ENCODE data around the gene TRPM5.

TRPM5 gene

GRCh38 chr11:2421996-2422395 is 22.3 kb downstream of the TRPM5 start:
- ATAC-seq (replicated peaks) (no peak), DNase-seq (no peak)
- no peaks in the 10 kb centered on the region for H3K9me3 Mint-ChIP-seq
- H3K4me1 Mint-ChIP-seq (ENCODE audit: low read depth in 2 of 2) = peaks cover 0 to 3% of the 10 kb centered on the region in 2 donors
- H3K4me3 Mint-ChIP-seq = no peak overlapping the region
- no peak overlapping the region for H3K27ac Mint-ChIP-seq
- no peaks in the 10 kb centered on the region for H3K27me3 Mint-ChIP-seq
- no peaks in the 10 kb centered on the region for H3K36me3 Mint-ChIP-seq (ENCODE audit: insufficient read depth)

DNA sequence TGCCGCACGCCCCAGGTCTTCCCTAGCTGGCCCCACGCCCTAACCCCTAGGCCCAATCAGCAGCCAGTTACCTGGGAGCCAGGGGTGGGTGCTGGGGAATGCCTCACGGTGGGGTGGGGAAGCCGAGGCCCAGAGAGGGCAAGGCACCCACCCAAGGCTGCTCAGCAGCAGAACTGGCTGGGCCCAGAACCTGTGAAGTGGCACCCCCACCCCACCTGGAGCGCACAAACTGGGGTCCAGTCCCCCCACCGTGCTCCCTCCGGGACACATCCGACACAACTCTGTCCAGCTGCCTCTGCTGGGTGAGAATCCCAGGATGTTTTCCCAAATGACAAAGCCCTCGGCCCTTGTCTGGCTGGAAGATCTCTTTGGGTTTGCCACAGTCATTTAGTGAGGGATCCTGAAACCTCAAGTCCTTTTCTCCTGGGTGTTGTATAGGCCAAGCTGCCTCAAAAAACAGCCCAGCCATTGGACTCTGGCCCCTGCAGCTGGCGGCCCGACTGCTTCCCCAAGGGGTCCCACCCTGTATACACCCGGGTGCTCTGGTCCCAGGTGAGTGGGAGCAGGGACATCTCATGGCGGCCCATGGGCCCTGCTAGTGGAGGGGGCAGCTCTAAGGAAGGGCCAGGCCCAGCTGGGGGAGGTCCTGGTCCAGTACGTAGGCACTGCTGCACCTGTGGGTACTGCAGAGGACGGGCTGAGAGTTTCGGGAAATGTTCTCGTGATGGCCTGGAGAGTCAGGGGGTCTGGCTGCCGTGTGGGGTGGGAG is 22.9 kb downstream of the TRPM5 start:
- Mint-ChIP-seq H3K36me3 (ENCODE audit: insufficient read depth) (no peaks in the 10 kb centered on the region), H3K9me3 (no peaks in the 10 kb centered on the region), H3K4me1 (ENCODE audit: low read depth in 2 of 2) (peaks cover 0 to 3% of the 10 kb centered on the region in 2 donors), H3K27me3 (no peaks in the 10 kb centered on the region), H3K27ac (no peak overlapping the region), H3K4me3 (no peak overlapping the region)
- ATAC-seq (replicated peaks) = no peak
- no peak for DNase-seq

DNA sequence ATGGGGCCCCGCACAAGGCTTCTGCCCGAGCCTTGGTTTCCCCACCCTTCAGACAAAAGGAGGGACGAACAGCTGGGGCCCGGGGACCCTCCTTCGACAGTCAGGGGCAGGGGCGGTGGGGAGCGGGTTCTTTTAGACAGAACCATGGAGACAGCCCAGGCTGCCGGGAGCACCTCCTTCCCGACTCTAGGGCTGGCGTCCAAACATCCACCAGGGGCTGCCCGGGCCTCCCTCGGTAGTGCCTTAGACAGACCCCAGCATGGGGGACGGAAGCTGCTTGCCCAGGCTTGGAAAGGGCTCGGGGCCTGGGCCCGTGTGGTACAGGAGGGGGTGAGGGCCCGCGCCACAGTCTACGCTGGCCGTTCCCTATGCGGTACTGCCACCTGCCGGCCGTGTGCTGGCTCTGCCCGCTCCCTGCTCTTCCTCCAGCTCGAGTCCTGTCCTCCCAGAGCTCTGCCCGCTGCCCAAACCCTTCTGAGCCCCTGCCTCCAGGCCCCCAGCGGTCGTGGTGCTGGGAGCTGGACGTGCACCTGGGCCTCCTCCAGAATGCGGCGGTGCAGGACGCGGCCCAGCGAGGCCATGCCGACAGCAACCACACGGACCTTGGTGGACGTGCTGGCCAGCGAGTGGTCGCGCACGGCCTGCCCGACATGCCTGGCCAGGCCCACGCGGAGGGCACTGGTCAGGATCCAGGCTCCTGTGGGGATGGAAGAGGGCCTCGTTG is 23.6 kb downstream of the TRPM5 start:
- DNase-seq (peak; percentile 70), ATAC-seq (replicated peaks) (peak; percentile 96)
- Mint-ChIP-seq H3K9me3 (no peaks in the 10 kb centered on the region), H3K36me3 (ENCODE audit: insufficient read depth) (no peaks in the 10 kb centered on the region), H3K27ac (no peak overlapping the region), H3K4me3 (no peak overlapping the region), H3K27me3 (no peaks in the 10 kb centered on the region), H3K4me1 (ENCODE audit: low read depth in 2 of 2) (peaks cover 0 to 3% of the 10 kb centered on the region in 2 donors)

- Mint-ChIP-seq H3K4me1 (ENCODE audit: low read depth in 2 of 2) (peaks cover 0 to 3% of the 10 kb centered on the region in 2 donors), H3K27ac (no peak overlapping the region), H3K27me3 (no peaks in the 10 kb centered on the region), H3K9me3 (no peaks in the 10 kb centered on the region), H3K4me3 (no peak overlapping the region), H3K36me3 (ENCODE audit: insufficient read depth) (no peaks in the 10 kb centered on the region)
- ATAC-seq (replicated peaks) (peak; percentile 51), DNase-seq (peak; percentile 56 to 65 (median 65))
These were observed 24.4 kb downstream of the TRPM5 start for GRCh38 chr11:2419638-2420501.

GRCh38 chr11:2418693-2419360 is 25.5 kb downstream of the TRPM5 start:
- Mint-ChIP-seq H3K9me3 (no peaks in the 10 kb centered on the region), H3K27me3 (no peaks in the 10 kb centered on the region), H3K36me3 (ENCODE audit: insufficient read depth) (no peaks in the 10 kb centered on the region), H3K4me1 (ENCODE audit: low read depth in 2 of 2) (peaks cover 0 to 3% of the 10 kb centered on the region in 2 donors), H3K27ac (no peak overlapping the region), H3K4me3 (no peak overlapping the region)
- no peak for DNase-seq
- ATAC-seq (replicated peaks) = no peak

GRCh38 chr11:2417856-2418692 is 26.2 kb downstream of the TRPM5 start:
- DNase-seq = no peak
- Mint-ChIP-seq H3K9me3 (no peaks in the 10 kb centered on the region), H3K27me3 (no peaks in the 10 kb centered on the region), H3K4me3 (no peak overlapping the region), H3K27ac (no peak overlapping the region), H3K4me1 (ENCODE audit: low read depth in 2 of 2) (peaks cover 0 to 3% of the 10 kb centered on the region in 2 donors), H3K36me3 (ENCODE audit: insufficient read depth) (no peaks in the 10 kb centered on the region)
- no peak for ATAC-seq (replicated peaks)

DNA sequence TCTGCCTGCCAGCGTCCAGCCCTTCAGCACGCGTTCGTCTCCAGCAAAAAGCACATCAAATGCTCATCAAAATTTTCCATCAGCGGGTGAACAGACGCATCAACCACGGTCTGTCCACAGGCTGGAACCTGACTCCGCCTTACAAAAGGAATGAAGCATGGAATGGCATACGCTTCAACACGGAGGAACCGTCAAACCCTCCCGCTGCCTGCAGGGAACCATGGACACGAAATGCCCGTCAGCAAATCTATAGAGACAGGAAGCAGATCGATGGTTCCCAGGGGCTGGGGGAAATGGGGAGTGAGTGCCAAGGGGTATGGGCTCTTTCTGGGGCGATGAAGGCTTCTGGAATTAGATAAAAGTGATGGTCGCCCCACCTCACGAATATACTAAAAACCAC is 27.5 kb downstream of the TRPM5 start:
- Mint-ChIP-seq H3K9me3 (no peaks in the 10 kb centered on the region), H3K36me3 (ENCODE audit: insufficient read depth) (no peaks in the 10 kb centered on the region), H3K4me3 (no peak overlapping the region), H3K27me3 (no peaks in the 10 kb centered on the region), H3K4me1 (ENCODE audit: low read depth in 2 of 2) (peaks cover 0 to 5% of the 10 kb centered on the region in 2 donors), H3K27ac (no peak overlapping the region)
- no peak for DNase-seq
- ATAC-seq (replicated peaks) = no peak

DNA sequence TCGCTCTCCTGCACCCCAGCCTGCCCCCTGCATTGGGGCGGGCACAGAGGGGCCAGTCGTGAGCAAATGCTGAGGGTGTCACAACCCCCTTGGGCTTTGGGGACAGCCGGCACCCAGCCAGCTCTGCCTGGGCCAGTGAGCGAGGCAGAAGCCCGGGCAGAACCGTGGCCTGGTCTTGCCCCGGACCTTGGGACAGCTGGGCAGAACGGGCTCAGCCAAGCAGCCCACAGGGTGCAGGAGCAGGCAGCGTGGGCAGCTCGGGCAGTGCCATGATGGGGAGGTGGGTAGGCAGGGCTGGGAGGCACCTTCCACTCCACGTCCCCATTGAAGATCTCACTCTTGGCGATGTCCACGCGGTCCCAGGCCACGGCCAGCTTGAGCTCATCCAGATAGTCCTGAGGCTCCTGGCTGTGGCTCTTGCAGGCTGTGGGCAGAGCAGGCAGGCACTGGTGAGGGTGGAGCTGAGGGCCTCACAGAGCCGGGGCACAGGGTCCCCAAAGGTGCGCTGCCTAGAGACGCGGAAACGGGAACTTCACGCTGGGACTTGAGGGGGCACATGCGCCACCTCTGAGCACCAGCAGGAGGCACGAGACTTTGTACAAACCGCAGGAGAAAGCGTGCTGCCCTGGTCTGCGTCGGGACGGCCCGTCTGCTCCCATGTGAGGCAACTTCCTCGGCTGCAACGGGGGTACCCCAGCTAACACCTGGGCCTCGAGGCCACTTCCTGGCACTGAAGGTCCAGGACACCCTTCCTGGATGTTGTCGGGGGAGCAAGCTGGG is 28.5 kb downstream of the TRPM5 start:
- Mint-ChIP-seq H3K27me3 (no peaks in the 10 kb centered on the region), H3K9me3 (no peaks in the 10 kb centered on the region), H3K27ac (no peak overlapping the region), H3K4me3 (no peak overlapping the region), H3K4me1 (ENCODE audit: low read depth in 2 of 2) (peaks cover 0 to 6% of the 10 kb centered on the region in 2 donors), H3K36me3 (ENCODE audit: insufficient read depth) (peaks cover 2% of the 10 kb centered on the region)
- no peak for ATAC-seq (replicated peaks)
- no peak for DNase-seq

- ATAC-seq (replicated peaks) (no peak), DNase-seq (no peak)
- Mint-ChIP-seq H3K4me3 (no peak overlapping the region), H3K9me3 (no peaks in the 10 kb centered on the region), H3K4me1 (ENCODE audit: low read depth in 2 of 2) (peaks cover 0 to 2% of the 10 kb centered on the region in 2 donors), H3K27me3 (no peaks in the 10 kb centered on the region), H3K36me3 (ENCODE audit: insufficient read depth) (peaks cover 2% of the 10 kb centered on the region), H3K27ac (no peak overlapping the region)
These were observed 29.1 kb downstream of the TRPM5 start for GRCh38 chr11:2415171-2415570.

DNA sequence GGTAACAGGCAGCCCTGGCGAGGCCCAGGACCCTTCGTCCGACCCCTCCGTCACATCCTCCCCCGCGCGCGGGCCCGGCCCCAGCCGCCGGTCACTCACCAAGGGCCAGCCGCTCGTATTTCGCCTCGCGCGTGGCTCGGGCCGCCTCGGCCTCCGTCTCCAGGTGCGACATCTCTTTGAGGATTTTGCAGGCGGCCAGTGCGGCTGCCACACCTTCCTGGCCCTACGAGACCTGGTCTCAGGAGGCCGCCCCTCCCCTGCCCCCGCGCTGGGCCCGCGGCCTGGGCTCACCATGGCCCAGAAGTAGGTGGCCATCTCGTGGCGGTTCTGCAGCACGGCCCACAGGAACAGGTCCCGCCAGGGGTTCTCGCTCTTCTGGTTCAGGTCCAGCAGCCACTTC is 29.7 kb downstream of the TRPM5 start:
- Mint-ChIP-seq H3K27ac (no peak overlapping the region), H3K36me3 (ENCODE audit: insufficient read depth) (peaks cover 2% of the 10 kb centered on the region), H3K9me3 (no peaks in the 10 kb centered on the region), H3K4me1 (ENCODE audit: low read depth in 2 of 2) (peaks cover 0 to 2% of the 10 kb centered on the region in 2 donors), H3K4me3 (no peak overlapping the region), H3K27me3 (no peaks in the 10 kb centered on the region)
- DNase-seq (no peak), ATAC-seq (replicated peaks) (no peak)

DNA sequence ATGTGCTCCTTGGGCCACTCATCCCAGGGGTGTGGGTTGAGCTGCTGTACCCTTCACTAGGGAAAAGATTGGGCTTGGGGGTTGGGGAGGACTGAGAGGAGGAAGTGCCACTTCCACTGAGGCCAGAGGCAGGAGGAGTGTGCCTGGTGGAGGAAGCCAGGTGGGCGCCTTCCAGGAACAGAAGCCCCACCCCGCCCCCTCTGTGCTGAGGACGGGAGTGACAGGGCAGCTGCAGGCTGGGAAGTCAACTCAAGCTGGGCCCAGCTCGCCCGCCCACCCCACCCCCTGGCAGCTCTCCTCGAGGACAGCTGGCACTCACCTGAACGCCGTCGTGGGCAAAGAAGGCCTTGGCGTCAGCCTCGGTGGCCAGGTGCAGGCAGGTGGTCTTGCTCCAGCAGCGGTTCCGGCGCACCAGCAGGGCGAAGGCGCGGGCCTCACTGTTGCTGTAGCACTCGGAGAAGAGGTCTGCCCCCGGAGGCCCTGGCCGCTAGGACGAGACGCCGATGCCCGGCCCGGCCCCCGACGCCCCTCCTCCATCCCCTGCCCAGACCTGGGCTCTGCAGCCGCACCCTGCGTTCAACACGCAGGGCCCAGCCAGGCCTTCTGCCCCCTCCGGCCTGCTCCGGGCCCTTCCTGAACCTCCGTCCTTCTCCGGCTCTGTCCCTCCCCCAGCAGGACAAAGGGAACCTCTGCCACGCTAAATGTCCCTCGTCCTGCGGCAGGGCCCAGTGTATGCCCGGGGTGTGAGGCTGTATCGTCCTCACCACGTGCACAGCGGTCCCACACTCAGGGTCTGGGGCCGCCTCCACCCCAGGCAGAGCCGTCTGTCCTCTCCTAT is 30.4 kb downstream of the TRPM5 start:
- Mint-ChIP-seq H3K27me3 (no peaks in the 10 kb centered on the region), H3K4me3 (no peak overlapping the region), H3K4me1 (ENCODE audit: low read depth in 2 of 2) (peaks cover 0 to 2% of the 10 kb centered on the region in 2 donors), H3K27ac (no peak overlapping the region), H3K36me3 (ENCODE audit: insufficient read depth) (peaks cover 2% of the 10 kb centered on the region), H3K9me3 (no peaks in the 10 kb centered on the region)
- DNase-seq = no peak
- no peak for ATAC-seq (replicated peaks)

Measured in effector memory CD8-positive, alpha-beta T cell (primary cell).